GM12878 (cell line): ENCODE measurements around the gene FBXO7. TPM values are rescaled to one million over a fixed set of nuclear protein-coding genes. Genes with fewer than 3 reads are reported as not detected.

Source experiments
- ATAC-seq: fragments of 200-7000 bp; cut with Tn5 transposase; 3 replicates; pipeline ENCODE4 v1.9.1; 2020; ENCODE audit warnings: mild to moderate bottlenecking, moderate library complexity
- BruUV-seq: library from RNA; stranded (reverse); fragments of 400-500 nt; replicated peaks from 2 replicates; lab custom pipeline; 2021; lab: Mats Ljungman, UMichigan
- CTCF ChIA-PET: fragments of 300-600 bp; sonication (Branson Sonifier 250); formaldehyde crosslinking; extraction: SDS; loops from one replicate; lab custom pipeline; 2021; ENCODE audit warnings: inconsistent platforms; lab: Yijun Ruan, JAX
- POLR2A ChIA-PET: fragments of 350-600 bp; formaldehyde crosslinking; extraction: SDS; loops from one replicate; lab custom pipeline; 2021; ENCODE audit warnings: inconsistent platforms; lab: Charles Lee
- RAD21 ChIA-PET: fragments of 300-600 bp; sonication (Branson Sonifier 250); formaldehyde crosslinking; loops from one replicate; lab custom pipeline; 2023; ENCODE audit warnings: antibody characterized with exemption; ENCODE audit not compliant: unreplicated experiment; lab: Charles Lee
- SMC1A ChIA-PET: fragments of 300-600 bp; sonication (Branson Sonifier 250); formaldehyde crosslinking; loops from one replicate; lab custom pipeline; 2023; ENCODE audit not compliant: unreplicated experiment, uncharacterized antibody; lab: Charles Lee
- DNase-seq: peaks from one replicate; pipeline ENCODE4 v3.0.0-alpha.2; 2011; ENCODE audit warnings: low read depth, low spot score
- FAIRE-seq: peaks from 3 replicates; lab custom pipeline; 2011; peaks lifted over from hg19 to GRCh38; lab: Jason Lieb, UNC
- H2AFZ ChIP-seq: 2 replicates; pipeline ENCODE4 v1.6.0; 2011; ENCODE audit warnings: low read depth, low read length, control low read depth; ENCODE audit not compliant: control insufficient read depth
- H3K27ac ChIP-seq: 2 replicates; pipeline ENCODE4 v1.5.1; 2011; ENCODE audit warnings: control low read depth; ENCODE audit not compliant: control insufficient read depth, insufficient read depth
- H3K27me3 ChIP-seq, 2 experiments: replicated peaks in 1 of 2; 2 replicates each; pipeline versions ENCODE4 v1.6.0 to v1.6.1; 2011; ENCODE audit warnings: low read length in 1 of 2; ENCODE audit not compliant: control insufficient read depth in 2 of 2, insufficient read depth in 2 of 2
- H3K36me3 ChIP-seq, 2 experiments: 2 replicates each; pipeline ENCODE4 v1.5.1; 2011; ENCODE audit warnings: low read length in 1 of 2; ENCODE audit not compliant: control insufficient read depth in 2 of 2, insufficient read depth in 2 of 2
- H3K4me1 ChIP-seq: 2 replicates; pipeline ENCODE4 v1.6.1; 2011; ENCODE audit warnings: mild to moderate bottlenecking, low read length, moderate library complexity, mixed read lengths; ENCODE audit not compliant: control insufficient read depth, insufficient read depth
- H3K4me2 ChIP-seq: 2 replicates; pipeline ENCODE4 v1.6.0; 2011; ENCODE audit warnings: control low read depth; ENCODE audit not compliant: control insufficient read depth, insufficient read depth
- H3K4me3 ChIP-seq: fragments of 200-600 bp; sonication (generic); 2 replicates; pipeline ENCODE4 v1.5.1; 2016
- H3K79me2 ChIP-seq: 2 replicates; pipeline ENCODE4 v1.6.0; 2011; ENCODE audit warnings: low read length; ENCODE audit not compliant: control insufficient read depth, insufficient read depth
- H3K9ac ChIP-seq: 2 replicates; pipeline ENCODE4 v1.8.0; 2011; ENCODE audit warnings: low read length, control low read depth, mixed read lengths; ENCODE audit not compliant: control insufficient read depth, insufficient read depth
- H3K9me3 ChIP-seq: replicated peaks from 3 replicates; pipeline ENCODE4 v1.5.1; 2011; ENCODE audit warnings: mild to moderate bottlenecking, low read length; ENCODE audit not compliant: control insufficient read depth, insufficient read depth
- H4K20me1 ChIP-seq: 2 replicates; pipeline ENCODE4 v1.6.0; 2011; ENCODE audit not compliant: control insufficient read depth, insufficient read depth
- BCL11A ChIP-seq: IDR thresholded peaks from 2 replicates; pipeline ENCODE4 v1.6.1; 2011; ENCODE audit warnings: low read depth, low read length
- CTCF ChIP-seq, 3 experiments: IDR thresholded peaks in 2 of 3; conservative IDR thresholded peaks in 1 of 3; 2 replicates each; pipeline ENCODE4 v1.5.1; 2011; ENCODE audit warnings: low read depth in 3 of 3, low read length in 3 of 3, mild to moderate bottlenecking in 3 of 3, control low read depth in 2 of 3, moderate library complexity in 2 of 3, inconsistent platforms in 1 of 3, mixed read lengths in 1 of 3; ENCODE audit not compliant: control insufficient read depth in 2 of 3, insufficient read depth in 1 of 3; ENCODE audit errors: extremely low read depth in 1 of 3
- HDGF ChIP-seq: fragments of 450-650 bp; IDR thresholded peaks from 2 replicates; pipeline ENCODE4 v1.6.1; 2016; ENCODE audit warnings: antibody characterized with exemption
- POU2F2 ChIP-seq: IDR thresholded peaks from 3 replicates; pipeline ENCODE4 v1.6.1; 2011; ENCODE audit warnings: low read depth, mild to moderate bottlenecking, low read length, borderline replicate concordance
- RAD21 ChIP-seq: IDR thresholded peaks from 2 replicates; pipeline ENCODE4 v1.6.1; 2011; ENCODE audit warnings: mild to moderate bottlenecking, low read depth, low read length, moderate library complexity; ENCODE audit not compliant: insufficient read depth
- SMC3 ChIP-seq: IDR thresholded peaks from 2 replicates; pipeline ENCODE4 v1.6.1; 2011; ENCODE audit warnings: low read length, improper control_type of control experiment, borderline replicate concordance
- WGBS: methylation state at CpG from one replicate; pipeline ENCODE4 v1.1.6; 2016; ENCODE audit warnings: low lambda C conversion rate; ENCODE audit not compliant: insufficient replicate concordance, insufficient coverage; ENCODE audit errors: missing lambda C conversion rate; 5-methylcytosine and 5-hydroxymethylcytosine counted together
- in situ Hi-C: fragments of 300-500 bp; cut with MboI; formaldehyde crosslinking; loops from 9 replicates; pipeline ENCODE4 v1.14.3; 2018; ENCODE audit warnings: mixed read lengths
- intact Hi-C: fragments of 100-400 bp; cut with micrococcal nuclease; formaldehyde crosslinking; loops from one replicate; pipeline ENCODE4 v1.14.2; 2022; ENCODE audit not compliant: unreplicated experiment
- polyA plus RNA-seq, 11 experiments: library from polyadenylated mRNA; depleted of rRNA in 4 of 11; unstranded in 6 of 11; stranded (reverse) in 5 of 11; fragments of >200 nt; fragmentation: Nextera tagmentation in 4 of 11; fragmentation: Illumina TruSeq in 1 of 11; extraction: Ambion mirVana in 4 of 11; extraction: Trizol in 1 of 11; gene quantifications; 1 replicate in 1 of 11; 2 replicates in 10 of 11; pipeline versions ENCODE4 v1.2.1 to v1.2.3, GENCODE V29; 2011 to 2016; ENCODE audit warnings: inconsistent platforms in 2 of 11, missing spikeins in 2 of 11, low read depth in 1 of 11
- total RNA-seq, 4 experiments: library from RNA; depleted of rRNA in 3 of 4; stranded (reverse); fragments of >200 nt in 3 of 4; fragmentation: Illumina TruSeq in 1 of 4; extraction: Trizol in 1 of 4; gene quantifications; 2 replicates each; pipeline versions ENCODE4 v1.2.1 to v1.2.3, GENCODE V29; 2013 to 2021
- TF ChIP-seq, protein P1 (sequence below): fragments of 450-650 bp; IDR thresholded peaks from 2 replicates; pipeline ENCODE4 v1.6.1; 2016; ENCODE audit warnings: mild to moderate bottlenecking

Gene FBXO7
- total and polyA plus RNA-seq, 10 of the 15 experiments (the other 5 are each of a cell fraction or from before 2014, with no cell fraction given) = 37.3 to 192 (median 110) TPM

DNA sequence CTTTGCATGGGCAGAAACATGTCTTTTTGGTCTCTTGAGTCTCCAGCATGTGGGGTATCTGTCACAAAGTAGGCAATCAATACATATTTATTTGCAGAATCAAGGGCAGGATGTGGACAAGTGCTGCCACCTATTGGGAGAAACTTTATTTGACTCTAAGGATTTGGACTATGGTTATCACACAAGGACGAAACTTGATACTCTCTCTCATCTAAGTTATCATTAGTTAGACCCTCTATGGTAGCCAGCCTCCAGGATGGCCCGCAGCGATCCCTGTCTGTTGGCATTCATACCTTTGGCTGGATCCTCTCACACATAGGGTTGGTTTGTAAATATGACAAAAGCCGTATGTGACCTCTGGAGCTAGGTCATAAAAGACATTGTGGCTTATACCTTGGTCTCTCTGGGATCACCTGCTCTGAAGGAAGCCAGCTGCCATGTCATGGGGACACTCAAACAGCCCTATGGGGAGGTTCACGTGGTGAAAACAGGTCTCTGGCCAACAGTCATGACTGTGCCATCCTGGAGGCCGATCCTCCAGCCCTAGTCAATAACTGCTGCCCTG, 1.1 kb upstream of the FBXO7 start:
- ATAC-seq (peak; percentile 41), FAIRE-seq (peak; percentile 97), DNase-seq (peak; percentile 34)
- H2AFZ ChIP-seq = peak overlapping the region; percentile 68
- H4K20me1 ChIP-seq = no peaks in the 10 kb centered on the region
- CTCF ChIA-PET = interaction anchor here (0.6 to 4.9 kb wide), 19 partner anchors 9 to 503 kb away, joined by 3 to 39 read pairs (median 5); partner anchors contain the start of gene RTCB
- TF ChIP-seq, protein P1, sequence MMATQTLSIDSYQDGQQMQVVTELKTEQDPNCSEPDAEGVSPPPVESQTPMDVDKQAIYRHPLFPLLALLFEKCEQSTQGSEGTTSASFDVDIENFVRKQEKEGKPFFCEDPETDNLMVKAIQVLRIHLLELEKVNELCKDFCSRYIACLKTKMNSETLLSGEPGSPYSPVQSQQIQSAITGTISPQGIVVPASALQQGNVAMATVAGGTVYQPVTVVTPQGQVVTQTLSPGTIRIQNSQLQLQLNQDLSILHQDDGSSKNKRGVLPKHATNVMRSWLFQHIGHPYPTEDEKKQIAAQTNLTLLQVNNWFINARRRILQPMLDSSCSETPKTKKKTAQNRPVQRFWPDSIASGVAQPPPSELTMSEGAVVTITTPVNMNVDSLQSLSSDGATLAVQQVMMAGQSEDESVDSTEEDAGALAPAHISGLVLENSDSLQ = no peak
- TF ChIP-seq BCL11A = no peak
- TF ChIP-seq POU2F2 = peak; percentile 50; the same call in 1 of the 3 replicates
- peak; percentile 49; the same call in 1 of the 2 replicates for TF ChIP-seq SMC3
- peak; percentile 76 for TF ChIP-seq RAD21
- no peak for TF ChIP-seq HDGF
- TF ChIP-seq CTCF (IDR thresholded peaks at IDR 0.05 in 2 of 3, conservative IDR thresholded peaks at IDR 0.05 in 1 of 3; ENCODE audit: control insufficient read depth in 2 of 3, extremely low read depth in 1 of 3, insufficient read depth in 1 of 3, low read depth in 3 of 3, low read length in 3 of 3) = peak; percentile 48 to 78 (median 69); a peak in 5 of 6 replicates
- H3K4me1 ChIP-seq = peaks cover 5% of the 10 kb centered on the region
- peak overlapping the region; percentile 80 for H3K4me2 ChIP-seq
- H3K27me3 ChIP-seq = no peaks in the 10 kb centered on the region
- peaks cover 41% of the 10 kb centered on the region for H3K79me2 ChIP-seq
- no TSS peak for BruUV-seq
- in situ Hi-C loops = loop anchor here (5.0 kb wide), 1 partner anchor 501 kb away; no protein-coding TSS in a partner anchor
- peak overlapping the region; percentile 73; the same call in 1 of the 2 replicates for H3K4me3 ChIP-seq
- SMC1A ChIA-PET = interaction anchor here (0.8 to 3.7 kb wide), 7 partner anchors 56 to 496 kb away, joined by 3 to 28 read pairs (median 5); partner anchors contain the start of genes RTCB and SLC5A4
- H3K36me3 ChIP-seq = no peaks in the 10 kb centered on the region
- no peak overlapping the region for H3K27ac ChIP-seq
- POLR2A ChIA-PET = interaction anchor here (0.6 kb wide), 1 partner anchor 1445 kb away, joined by 7 read pairs; no protein-coding TSS in a partner anchor
- no peaks in the 10 kb centered on the region for H3K9me3 ChIP-seq
- RAD21 ChIA-PET = interaction anchor here (0.9 to 4.0 kb wide), 3 partner anchors 61 to 496 kb away, joined by 3 to 26 read pairs (median 4); partner anchors contain the start of gene RTCB
- 31% methylated on average over 6 of the region's 6 CpGs for WGBS
- H3K9ac ChIP-seq = peak overlapping the region; percentile 77; the same call in 1 of the 2 replicates
- intact Hi-C loops = loop anchor here (5.0 kb wide), 2 partner anchors 271 to 496 kb away; no protein-coding TSS in a partner anchor
